GM18498 (cell line): ENCODE results near the gene TK2.
"Not testable (repeated sequence)": the region's sequence is repeated elsewhere in the genome, so short reads cannot be mapped to it uniquely, and the experiment has no call there.

ENCODE experiments used
- ATAC-seq: cut with Tn5 transposase; IDR thresholded peaks from one replicate; pipeline ENCODE4 v1.9.1; 2021; ENCODE audit warnings: mild to moderate bottlenecking, moderate library complexity; ENCODE audit not compliant: unreplicated experiment

Gene TK2

GRCh38 chr16:66471264-66471663, 78.7 kb downstream of the TK2 start:
- no peak for ATAC-seq

DNA sequence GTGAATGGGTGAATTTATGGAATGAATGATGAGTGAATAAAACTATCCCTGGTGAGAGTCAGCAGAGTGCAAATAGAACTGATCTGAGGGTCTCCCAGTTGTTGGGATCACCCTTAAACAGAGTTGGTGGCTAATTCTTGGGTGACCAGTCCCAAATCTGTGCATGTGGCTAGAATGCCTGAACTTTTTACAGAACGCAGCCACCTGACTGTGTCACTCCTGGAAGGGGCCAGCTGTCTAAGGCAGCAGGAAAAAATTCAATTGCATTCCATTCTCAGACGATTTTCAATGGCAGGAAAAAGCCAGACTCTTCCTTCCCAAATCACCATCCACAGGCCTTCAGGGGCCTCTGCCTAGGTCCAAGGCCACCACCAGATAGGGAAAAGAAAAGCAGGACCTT, 79.4 kb downstream of the TK2 start:
- ATAC-seq = no peak

GRCh38 chr16:66469947-66470546, 79.9 kb downstream of the TK2 start:
- ATAC-seq = no peak

- no peak for ATAC-seq
Observed at GRCh38 chr16:66469291-66469946, 80.5 kb downstream of the TK2 start.

DNA sequence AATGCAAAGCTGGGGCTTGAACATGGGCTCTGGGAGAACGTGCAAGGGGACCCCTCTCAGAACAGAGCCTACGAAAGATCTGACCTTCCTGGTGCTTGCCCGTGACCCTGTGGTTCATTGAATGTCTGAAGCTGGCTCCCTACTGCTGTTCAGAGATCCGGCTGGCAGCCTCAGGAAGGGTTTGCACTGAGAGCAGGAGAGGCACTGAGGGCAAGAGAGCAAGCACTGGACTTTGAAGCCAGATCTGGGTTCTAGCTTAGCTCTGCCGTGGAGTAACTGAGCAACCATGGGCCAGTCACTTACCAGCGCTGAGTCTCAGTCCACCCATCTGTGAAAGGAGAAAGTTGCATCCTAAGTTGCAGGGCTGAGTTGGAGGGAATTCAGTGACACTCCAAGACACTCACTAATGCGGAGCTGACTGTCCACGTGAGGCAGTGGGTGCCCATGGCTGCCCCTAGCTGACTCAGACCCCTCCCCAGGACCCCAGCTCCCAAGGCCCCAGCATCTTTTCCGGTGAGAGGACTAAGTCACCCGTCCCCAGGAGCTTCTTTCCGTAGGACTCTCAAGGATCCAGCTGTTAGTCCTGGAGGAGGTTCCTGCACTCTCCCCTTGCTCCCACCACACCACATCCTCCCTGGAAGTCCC, 81.5 kb downstream of the TK2 start:
- ATAC-seq = no peak

DNA sequence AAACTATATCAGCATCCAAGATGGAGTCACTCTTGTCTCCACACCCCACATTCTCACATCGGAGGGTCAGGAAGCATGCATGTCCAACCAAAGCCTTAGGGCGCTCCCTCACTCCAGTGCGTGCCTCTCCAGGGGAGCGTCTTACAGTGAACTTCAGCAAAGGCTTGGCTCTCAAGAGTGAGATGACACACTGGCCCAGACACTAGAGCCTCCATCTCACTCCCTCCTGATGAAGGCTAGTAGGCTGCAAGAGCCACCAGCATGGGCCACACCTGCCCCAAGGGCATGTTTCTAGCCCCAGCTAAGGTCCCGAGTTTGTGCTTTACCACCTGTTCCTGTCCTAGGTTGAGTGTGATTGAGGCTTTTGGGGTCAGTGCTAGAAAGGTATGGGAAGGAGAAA, 82.3 kb downstream of the TK2 start:
- ATAC-seq = no peak

GRCh38 chr16:66466636-66467035, 83.3 kb downstream of the TK2 start:
- ATAC-seq = not testable (repeated sequence)

GRCh38 chr16:66465946-66466345, 84.0 kb downstream of the TK2 start:
- ATAC-seq = not testable (repeated sequence)

GRCh38 chr16:66462912-66463311, 87.0 kb downstream of the TK2 start:
- ATAC-seq = no peak

- ATAC-seq = no peak
Observed at GRCh38 chr16:66460703-66461102, 89.2 kb downstream of the TK2 start.

DNA sequence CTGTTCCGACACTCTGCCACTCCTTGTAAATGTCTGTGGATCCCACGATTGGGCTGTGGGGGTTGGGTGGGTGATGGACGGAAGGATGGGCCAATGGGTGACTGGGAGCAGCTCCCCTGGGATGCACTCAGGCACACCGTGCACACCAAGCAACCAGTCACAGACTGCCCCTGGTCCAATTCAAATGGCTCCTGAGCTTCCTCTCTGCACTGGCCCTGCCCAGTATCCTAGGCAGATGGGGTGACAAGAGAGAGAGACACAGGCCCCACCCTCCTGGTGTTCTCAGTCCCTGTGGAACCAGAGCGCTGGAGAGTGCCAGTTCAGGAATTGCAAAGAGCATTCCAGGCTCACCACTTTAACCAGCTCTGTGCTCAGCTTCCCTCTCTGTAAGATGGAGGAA, 90.0 kb downstream of the TK2 start:
- no peak for ATAC-seq

- ATAC-seq = no peak
Observed at GRCh38 chr16:66458853-66459252, 91.1 kb downstream of the TK2 start.

DNA sequence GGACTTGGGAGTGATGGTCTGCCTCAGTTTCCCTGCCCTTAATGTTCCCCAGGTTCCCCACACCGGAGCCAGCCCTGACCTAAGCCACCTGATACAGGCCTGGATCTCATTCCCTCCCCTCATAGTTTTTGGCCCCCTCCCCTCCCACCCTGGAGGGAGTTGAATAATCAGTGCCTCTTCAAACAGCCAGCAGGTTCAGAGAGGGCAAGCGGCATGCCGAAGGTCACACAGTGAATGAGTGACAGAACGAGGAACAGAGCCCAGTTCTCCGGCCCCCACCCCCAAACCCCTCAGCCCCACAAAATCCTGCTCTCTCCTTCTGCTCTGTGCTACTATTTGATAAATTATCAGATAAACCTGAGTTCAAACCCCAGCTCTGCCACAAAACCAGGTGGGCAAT, 91.6 kb downstream of the TK2 start:
- ATAC-seq = no peak
